Ureter (tissue), 1 donor: ENCODE results near the gene ASL. TPM values are rescaled to one million over a fixed set of nuclear protein-coding genes. Genes with fewer than 3 reads are reported as not detected.
"Not testable (repeated sequence)": the region's sequence is repeated elsewhere in the genome, so short reads cannot be mapped to it uniquely, and the experiment has no call there.

ENCODE experiments used
- DNase-seq: peaks from one replicate; pipeline ENCODE4 v3.0.0-alpha.2; 2020; ENCODE audit warnings: low spot score
- total RNA-seq: library from RNA; stranded (reverse); gene quantifications from one replicate; pipeline ENCODE4 v1.2.4, GENCODE V29; 2023
- donor health status: DM: yes; HTN: yes; CAD: no.

ASL gene
- total RNA-seq: 50.4 TPM

DNA sequence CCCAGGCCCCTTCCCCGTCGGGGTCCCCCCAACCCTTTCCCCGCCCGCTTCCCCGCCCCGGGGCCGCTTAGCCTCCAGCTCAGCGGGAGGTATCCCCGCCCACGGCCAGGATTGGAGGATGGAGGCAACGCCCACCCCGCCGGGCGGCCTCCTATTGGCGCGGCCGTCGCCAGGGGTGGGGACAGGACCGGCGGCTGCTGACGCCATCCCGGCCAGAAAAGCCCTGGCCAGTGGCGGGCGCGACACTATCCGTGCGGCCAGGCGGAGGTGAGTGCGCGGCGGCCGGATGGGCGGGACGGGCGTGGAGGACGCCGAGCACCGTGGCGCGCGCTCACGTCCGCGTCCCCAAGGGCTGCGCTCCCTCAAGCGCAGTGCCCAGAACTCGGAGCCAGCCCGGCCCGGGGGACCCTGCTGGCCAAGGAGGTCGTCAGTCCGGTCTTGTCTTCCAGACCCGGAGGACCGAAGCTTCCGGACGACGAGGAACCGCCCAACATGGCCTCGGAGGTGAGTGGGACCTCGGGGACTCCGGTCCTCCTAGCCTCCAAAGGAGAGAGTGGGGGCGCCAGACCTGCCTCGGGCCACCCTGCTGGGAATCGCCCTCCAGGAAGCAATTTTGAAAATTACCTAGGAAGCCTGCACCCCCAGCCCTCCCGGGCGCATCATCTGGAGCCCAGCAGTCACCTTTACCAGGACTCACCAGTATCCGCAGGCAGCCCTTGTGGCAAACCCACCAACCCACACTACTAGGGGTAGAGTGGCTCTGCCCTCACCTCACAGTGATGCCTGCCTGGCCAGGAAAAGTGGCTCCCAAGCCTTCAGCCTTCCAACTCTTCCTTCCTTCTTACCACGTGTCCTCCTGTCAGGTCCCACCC lies at the start of gene ASL:
TSS of gene ASL (plus strand) at position 230 of the 872 bp plus-strand sequence. CDS start at position 493, 263 bp downstream.
- DNase-seq: peak; percentile 94

DNA sequence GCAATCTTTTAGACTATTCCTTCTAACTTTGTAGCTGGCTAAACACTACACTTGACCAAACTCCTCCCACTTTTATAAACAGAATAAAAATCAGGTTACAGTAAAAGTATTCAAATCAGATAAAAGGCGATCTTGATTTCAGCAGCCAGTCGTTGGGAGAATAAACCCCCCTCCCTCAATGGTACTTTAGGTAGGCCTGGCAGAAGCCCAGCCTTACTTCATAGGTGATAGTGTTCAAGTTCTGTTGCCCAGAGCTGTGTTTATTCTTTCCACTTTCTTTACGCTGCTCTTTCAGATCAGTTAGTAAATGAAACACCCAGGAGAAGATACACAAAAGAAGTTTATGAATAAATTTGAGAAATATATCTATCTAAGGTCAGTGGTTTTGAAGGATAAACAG lies 47.3 kb upstream of the ASL start:
- DNase-seq: not testable (repeated sequence)

DNA sequence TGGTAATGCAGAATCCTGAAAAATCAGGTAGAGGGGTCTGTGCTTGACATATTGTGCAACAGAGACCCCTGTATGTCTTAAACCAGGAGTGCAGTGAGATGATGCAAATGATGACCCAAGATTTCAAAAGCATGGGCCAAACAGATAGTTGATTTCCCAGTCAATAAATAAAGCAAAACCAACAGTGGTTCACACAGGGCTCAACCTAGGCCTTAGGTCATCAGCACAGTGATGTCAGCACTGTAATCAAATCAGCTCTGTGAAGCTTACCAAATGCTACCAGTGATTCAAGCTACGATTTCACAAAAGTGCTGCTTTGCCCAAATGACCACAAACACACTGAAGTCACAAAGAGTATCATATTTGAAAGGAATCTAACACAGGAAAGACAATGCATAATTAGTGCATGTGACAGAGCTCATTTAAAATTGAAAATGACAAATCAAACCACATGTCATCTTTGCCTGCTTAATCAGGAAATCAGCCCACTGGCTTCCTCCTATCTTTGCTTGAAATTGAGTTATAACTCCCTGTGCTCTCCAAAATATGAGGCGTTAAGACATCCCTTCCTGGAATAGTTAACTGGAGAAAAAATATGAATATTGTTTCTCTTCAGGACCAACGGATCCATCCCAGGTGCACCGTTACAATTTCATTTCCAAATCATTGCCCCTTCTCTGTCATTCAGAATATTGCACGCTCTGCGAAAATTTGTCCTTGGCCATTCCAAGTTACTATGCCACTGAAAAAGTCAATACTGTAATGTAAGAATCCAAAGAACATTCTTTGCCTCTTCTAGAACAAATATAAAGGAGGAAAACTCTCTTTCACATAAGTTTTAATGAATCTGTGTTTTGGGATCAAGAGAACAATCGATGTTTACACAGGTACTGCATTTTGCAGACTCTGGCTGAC lies 41.9 kb upstream of the ASL start:
- DNase-seq: no peak

DNA sequence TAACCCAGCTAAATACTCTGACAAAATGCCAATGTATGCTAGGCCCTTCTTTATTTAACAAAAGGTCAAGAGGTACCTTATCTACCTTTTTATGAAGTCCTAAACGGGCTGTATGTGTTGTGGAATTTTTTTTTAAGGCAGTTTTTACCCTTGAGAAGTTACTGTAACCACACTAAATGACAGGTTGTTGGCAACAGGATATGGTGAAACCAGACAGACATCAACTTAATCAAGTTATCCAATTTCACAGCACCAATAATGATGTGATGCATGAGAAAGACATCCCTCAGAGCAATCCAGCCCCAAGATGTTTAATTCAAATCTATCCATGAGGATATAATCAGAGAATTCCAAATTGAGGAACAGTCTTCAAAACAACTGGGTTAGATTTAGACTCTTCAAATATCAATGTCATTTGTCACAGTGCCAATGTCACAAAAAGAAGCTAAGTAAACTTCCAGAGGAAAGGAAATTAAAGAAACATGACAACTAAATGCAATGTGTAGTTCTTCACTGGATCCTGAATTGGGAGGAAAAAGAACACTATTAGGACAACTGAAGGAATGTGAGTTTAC lies 41.1 kb upstream of the ASL start:
- DNase-seq: not testable (repeated sequence)

DNA sequence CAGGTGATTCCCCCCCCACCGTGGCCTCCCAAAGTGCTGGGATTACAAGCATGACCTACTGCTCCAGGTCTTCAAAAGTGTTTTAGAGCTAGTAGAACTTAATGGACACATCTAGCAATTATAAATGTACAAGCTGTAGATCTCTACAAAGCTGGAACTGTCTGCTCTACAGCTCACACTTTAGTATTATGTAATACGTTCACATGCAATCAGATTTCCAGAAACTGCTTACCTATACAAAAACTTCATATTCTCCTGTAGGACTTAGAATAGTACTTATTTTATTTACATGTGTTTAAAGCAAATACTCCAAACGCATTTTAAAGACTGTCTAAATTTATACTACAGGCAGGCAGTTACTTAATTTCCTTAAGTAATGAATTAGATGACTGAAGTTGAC lies 39.2 kb upstream of the ASL start:
- no peak for DNase-seq

DNA sequence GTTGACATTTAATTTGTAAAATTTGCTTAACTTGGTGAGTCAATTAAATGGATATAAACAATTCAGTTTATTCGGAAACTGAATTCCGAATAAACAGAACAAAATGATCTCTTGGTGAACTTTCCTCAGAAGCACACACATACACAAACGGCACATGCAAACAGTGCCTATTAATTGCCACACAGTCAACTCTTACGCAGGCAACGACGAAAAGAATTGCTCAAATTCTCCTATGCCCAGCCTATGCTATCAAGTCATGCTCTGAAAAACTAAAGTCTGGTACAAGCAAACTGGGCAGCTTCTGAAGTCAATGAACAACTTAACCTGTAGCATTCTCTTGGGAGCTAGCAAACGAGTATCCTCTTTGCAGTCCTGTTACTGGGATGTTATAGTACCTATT lies 38.8 kb upstream of the ASL start:
- DNase-seq: no peak

DNA sequence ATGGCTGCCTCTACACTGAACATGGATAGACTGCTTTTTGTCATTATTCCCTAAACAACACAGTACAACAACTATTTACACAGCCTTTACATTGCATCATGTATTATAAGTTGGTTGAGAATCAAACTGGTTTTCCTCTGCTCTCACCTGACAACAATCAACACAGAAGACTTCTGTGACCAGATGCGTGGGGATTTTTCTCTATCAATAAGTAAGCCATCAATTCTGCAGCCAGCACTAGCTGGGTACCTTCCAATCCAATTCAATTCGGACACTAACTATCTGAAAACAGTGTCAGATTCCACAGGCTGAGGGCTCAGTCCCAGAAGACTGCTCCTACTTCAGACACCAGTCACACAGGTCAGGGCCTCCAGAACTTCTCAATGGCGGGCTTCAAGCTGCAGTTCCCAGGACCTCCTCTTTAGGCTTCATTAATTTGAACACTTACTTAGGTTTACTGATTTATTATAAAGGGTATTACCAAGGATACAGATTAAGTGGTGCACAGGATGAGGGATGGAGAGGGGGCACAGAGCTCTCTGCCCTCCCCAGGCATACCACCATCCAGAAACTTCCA lies 36.4 kb upstream of the ASL start:
- DNase-seq: no peak

DNA sequence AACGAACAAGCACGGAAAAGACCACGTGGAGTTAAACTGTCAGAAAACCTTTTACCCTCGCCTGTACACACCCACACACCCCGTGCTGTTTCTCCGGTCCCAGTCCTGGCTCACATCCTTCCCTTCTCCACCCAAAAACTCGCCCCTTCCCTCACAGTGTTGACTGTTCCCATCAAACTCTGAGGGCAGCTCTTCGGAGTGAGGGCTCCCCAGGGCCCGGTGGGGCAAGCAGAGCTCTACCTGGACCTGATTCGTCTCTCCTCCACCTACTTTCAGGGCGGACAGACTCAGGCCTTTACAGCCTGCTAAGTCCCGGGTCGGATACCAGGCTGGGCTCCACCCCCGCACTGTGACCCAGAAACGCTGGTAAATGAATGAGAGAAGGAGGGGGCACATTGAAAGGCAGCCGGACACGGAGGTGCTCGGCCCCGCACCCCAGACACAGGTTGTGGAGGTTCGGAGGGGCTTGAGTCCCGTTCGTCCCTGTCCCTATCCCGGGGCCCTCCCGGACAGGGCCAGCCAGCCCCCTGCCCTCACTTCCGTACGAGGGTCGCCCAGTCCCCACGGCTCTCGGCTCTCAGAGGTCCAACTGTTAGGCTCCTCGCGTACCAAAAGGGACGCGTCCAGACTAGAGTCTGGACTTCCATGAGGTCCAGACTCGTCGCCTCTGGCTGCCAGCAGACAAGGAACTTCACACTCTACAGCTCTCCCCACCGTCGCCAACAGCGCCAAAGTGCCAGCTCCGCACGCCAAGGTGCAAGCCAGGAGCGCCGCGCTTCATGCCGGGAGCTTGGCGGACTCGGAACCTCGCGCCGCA lies 31.7 kb upstream of the ASL start:
- DNase-seq: peak; percentile 50

DNA sequence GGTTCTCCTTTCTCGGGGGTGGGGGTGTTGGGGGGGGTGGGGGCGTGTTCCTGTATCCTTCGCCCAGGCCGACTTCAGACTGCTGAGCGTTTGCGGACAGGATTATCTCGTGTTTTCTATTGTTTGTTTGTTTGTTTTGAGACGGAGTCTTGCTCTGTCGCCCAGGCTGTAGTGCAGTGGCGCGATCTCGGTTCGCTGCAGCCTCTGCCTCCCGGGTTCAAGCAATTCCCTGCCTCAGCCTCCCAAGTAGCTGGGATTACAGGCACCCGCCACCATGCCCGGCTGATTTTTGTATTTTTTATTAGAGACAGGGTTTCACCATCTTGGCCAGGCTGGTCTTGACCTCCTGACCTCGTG lies 31.1 kb upstream of the ASL start:
- not testable (repeated sequence) for DNase-seq

DNA sequence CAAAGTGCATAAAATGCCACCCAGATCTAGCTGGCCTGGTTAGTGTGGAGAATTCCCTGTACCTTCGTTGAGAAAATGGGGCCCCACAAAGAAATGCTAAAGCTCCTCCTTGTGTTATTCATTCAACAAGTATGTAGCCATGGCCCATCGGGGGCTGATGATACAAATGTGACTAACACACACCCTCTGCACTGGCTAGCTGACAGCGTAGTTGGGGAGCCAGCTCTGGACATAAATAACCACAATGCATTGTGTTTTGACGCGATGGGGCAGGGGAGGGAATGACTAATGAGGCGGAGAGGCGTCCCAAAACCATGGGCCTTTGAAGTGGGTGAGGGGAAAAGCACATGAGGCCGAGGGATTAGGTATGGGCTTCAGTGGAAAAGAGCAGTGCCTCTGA lies 28.2 kb upstream of the ASL start:
- DNase-seq: no peak

DNA sequence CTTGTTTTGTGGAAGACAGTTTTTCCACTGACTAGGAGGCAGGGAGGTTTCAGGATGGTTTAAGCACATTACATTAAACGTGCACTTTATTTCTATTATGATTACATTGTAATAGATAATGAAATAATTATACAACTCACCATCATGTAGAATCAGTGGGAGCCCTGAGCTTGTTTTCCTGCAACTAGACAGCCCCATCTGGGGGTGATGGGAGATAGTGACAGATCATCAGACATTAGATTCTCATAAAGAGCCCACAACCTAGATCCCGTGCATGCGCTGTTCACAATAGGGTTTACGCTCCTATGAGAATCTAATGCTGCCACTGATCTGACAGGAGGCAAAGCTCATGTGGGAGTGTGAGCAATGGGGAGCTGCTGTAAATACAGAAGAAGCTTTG lies 25.7 kb upstream of the ASL start:
- DNase-seq: not testable (repeated sequence)

DNA sequence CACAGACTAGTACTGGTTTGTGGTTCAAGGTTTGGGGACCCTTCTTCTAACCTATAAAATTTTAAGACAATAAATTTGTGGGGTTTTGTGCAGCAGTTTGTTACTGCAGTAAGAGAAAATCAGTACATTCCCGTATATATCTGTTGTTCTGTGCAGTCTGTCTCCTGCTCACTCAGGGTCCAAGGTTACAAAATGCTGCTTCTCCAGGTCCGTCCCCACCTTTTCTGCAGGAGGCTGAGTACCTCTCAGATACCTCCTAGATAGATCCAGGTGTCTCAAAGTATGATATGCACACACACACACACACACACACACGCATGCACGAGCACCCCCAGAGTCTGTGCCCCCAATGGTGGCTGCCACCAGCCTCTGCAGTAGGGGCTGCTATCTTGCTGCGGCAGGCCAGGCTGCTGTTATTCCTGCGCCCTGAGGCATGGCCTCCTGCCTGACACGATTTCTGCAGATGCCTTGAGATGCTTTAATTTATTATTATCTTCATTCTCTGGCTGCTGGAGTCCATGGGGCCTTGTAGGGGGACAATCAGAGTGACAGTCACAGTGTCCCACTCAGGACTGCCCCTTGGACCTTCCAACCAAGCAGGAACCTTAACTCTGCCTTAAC lies 25.2 kb upstream of the ASL start:
- DNase-seq: no peak

DNA sequence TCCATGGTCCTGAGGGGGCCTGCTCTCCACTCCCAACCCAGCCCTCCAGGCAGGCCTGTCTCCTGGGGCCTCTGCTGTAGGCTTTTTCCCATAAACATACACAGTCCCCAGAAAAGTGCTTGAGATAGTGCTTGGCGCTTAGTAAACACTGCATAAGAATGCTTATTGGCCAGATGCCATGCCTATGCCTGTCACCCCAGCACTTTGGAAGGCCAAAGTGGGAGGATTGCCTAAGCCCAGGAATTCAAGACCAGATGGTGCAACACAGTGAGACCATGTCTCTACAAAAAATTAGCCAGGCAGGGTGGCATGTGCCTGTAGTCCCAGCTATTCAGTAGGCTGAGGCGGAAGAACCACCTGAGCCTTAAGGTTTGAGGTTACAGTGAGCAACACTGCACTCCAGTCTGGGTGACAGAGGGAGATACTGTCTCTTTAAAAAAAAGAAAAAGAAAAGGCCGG lies 24.6 kb upstream of the ASL start:
- DNase-seq: no peak

DNA sequence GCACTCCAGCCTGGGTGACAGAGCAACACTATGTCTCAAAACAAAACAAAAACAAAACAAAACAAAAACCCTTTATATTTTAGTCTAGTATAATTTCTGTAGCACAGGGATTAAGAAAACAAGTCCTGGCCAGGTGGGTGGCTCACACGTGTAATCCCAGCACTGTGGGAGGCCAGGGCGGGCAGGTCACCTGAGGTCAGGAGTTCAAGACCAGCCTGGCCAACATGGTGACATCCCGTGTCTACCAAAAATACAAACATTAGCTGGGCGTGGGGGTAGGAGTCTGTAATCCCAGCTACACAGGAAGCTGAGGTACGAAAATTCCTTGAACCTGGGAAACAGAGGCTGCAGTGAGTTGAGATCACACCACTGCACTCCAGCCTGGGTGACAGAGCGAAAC lies 23.2 kb upstream of the ASL start:
- no peak for DNase-seq

DNA sequence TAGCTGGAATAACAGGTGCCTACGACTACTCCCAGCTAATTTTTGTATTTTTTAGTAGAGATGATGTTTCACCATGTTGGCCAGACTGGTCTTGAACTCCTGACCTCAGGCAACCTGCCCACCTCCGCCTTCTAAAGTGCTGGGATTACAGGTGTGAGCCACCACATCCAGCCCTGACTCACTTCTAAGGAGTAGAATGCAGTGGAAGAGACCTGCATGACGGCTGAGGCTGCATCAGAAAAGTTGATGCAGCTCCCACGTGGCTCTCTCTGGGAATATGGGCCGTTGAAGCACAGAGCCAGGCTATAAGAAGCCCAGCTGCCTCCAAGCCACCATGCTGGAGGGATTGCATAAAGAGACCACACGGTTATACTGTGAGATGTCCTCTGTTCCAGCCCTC lies 21.6 kb upstream of the ASL start:
- no peak for DNase-seq

DNA sequence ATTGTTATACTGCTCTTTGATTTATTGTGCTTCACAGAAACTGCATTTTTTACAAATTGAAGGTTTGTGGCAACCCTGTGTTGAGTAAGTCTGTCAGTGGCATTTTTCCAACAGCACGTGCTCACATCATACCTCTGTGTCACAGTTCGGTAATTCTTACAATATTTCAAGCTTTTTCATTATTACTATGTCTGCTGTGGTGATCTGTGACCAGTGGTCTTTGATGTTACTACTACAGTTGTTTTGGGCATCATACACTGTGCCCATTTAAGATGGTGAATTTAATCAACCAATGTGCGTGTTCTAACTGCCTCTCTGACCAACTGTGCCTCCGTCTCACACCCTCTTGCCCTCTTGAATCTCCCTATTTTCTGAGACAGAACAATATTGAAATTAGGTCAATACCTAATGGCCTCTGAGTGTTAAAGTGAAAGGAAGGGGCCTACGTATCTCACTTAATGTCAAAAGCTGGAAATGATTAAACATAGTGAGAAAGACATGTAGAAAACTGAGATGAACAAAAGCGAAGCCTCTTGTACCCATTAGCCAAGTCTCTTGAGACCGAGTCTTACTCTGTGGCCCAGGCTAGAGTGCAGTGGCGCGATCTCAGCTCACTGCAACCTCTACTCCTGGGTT lies 20.2 kb upstream of the ASL start:
- DNase-seq: no peak

DNA sequence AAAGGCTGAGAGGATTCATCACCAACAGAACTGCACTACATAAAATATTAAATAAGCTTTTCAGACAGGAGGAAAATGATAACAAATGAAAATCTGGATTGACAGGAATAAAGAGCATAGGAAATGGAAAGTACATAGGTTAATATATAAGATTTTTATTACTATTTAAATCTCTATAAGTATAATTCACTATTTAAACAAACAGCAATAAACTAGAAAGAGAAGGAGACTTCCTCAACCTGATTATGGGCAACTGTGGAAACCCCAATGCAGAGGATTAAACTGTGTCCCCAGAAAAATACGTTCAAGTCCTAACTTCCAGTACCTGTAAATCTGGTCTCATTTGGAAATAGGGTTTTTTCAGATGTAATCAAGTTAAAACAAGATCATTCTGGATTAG lies 14.8 kb upstream of the ASL start:
- no peak for DNase-seq

DNA sequence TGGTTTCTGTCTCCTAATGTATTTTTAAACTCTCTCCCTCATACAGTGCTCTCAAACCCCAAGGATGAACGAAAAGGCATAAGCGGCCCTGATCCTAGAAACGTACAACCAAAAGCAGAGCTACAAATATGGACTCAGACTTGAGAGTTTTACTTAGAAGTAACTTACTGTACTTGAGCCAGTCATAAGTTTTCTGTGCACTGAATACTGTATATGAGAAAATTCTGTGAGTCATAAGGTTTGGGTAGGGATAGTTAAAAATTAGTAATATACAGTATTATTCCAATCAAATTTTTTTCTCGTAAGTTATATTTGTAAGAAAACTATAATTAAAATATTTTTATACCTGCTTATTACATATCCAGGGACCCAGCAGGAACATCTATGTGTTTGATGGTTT lies 5.9 kb upstream of the ASL start:
- DNase-seq: no peak

DNA sequence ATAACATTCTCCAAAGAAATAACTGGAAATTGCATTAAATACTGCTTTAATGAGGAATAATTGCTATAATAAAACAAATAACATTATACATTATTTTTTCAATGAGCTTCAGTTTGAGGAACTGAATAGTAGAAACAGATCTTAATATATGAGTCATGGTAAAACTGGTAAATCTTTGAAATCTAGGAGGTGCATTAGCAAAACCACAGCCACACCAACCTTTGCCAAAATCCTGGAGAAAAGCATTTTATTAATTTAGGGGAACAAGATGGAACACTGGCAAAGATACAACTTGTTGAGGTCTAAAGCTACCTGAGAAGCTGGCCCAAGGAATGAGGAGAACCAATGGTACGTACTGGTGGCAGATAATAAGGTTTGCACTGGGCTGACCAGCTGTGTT lies 5.4 kb upstream of the ASL start:
- no peak for DNase-seq

DNA sequence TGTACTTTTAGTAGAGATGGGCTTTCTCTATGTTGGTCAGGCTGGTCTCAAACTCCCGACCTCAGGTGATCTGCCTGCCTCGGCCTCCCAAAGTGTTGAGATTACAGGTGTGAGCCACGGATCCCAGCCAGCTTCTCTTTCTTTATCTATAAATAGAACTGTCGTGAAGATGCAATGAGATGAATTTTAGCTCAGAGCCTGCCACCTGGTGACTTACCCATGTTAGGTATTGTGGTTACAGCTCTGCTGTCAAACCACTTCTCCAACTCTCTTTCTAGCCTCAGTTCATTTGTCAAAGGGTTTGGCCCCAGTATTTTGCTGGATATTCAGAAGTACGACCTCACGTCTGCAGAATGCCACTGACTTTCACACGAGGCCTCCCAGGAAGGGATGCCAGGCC lies 3.4 kb upstream of the ASL start:
- DNase-seq: not testable (repeated sequence)
